Measurements from ENCODE around the gene PSG11. TPM values are rescaled to one million over a fixed set of nuclear protein-coding genes. Genes with fewer than 3 reads are reported as not detected.
"Not testable (repeated sequence)": the region's sequence is repeated elsewhere in the genome, so short reads cannot be mapped to it uniquely, and the experiment has no call there.

The PSG11 gene
- total RNA-seq, 1 donor from 2014 or later: not detected

DNA sequence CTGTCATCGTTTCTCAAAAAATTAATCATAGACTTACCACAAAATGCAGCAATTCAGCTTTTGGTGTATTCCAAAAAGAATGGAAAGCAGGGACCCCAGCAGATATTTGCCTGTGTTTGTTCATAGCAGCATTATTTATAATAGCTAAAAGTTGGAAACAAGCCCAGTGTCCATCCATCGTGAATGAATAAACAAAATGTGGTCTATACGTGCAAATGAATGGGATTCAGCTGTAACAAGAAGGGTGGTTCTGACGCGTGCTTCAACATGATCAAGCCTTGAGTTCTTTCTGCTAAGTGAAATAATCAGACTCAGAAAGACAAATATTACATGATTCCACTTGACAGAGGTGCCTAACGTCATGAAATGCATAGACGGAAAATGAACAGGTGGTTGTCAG, 36.4 kb downstream of the PSG11 start:
- H3K9me3 ChIP-seq: no peaks in the 10 kb centered on the region
- intact Hi-C loops (cut with DNase I): no loop called here
- no peak overlapping the region for H3K27ac ChIP-seq
- no peak for DNase-seq (ENCODE audit: extremely low spot score in 2 of 2)
- TF ChIP-seq POLR2AphosphoS5 (IDR thresholded peaks at IDR 0.05; ENCODE audit: insufficient read depth in 1 of 2, low read depth in 1 of 2) (no peak), POLR2A (IDR thresholded peaks at IDR 0.05) (no peak)
- TF ChIP-seq, protein P1, sequence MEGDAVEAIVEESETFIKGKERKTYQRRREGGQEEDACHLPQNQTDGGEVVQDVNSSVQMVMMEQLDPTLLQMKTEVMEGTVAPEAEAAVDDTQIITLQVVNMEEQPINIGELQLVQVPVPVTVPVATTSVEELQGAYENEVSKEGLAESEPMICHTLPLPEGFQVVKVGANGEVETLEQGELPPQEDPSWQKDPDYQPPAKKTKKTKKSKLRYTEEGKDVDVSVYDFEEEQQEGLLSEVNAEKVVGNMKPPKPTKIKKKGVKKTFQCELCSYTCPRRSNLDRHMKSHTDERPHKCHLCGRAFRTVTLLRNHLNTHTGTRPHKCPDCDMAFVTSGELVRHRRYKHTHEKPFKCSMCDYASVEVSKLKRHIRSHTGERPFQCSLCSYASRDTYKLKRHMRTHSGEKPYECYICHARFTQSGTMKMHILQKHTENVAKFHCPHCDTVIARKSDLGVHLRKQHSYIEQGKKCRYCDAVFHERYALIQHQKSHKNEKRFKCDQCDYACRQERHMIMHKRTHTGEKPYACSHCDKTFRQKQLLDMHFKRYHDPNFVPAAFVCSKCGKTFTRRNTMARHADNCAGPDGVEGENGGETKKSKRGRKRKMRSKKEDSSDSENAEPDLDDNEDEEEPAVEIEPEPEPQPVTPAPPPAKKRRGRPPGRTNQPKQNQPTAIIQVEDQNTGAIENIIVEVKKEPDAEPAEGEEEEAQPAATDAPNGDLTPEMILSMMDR (IDR thresholded peaks at IDR 0.05): no peak
- H3K4me3 ChIP-seq: no peak overlapping the region
- no peaks in the 10 kb centered on the region for H3K4me1 ChIP-seq
- no peaks in the 10 kb centered on the region for H3K27me3 ChIP-seq
- H3K36me3 ChIP-seq: no peaks in the 10 kb centered on the region

DNA sequence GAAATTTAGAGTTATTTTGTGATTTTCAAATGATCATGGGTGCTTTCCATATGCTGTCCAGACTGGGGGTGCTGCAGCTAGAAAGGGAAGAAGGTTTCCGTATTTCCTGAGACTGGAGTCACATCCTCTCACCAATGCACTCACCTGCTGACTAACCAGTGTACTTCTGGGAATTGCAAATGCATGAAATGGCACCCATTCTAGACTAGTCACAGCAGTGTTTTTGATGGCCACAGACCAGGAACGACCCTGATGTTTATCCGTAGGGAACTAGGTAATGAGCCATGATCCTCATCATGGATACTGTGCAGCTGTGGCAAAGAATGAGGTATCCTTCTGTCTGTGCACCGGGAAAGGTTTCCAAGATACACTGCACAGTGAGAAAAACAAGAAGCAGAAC, 37.1 kb downstream of the PSG11 start:
- intact Hi-C loops (cut with DNase I); H3K36me3 ChIP-seq; H3K4me1 ChIP-seq; H3K27ac ChIP-seq; H3K27me3 ChIP-seq; DNase-seq (ENCODE audit: extremely low spot score in 2 of 2); H3K4me3 ChIP-seq; H3K9me3 ChIP-seq: not testable (repeated sequence)

DNA sequence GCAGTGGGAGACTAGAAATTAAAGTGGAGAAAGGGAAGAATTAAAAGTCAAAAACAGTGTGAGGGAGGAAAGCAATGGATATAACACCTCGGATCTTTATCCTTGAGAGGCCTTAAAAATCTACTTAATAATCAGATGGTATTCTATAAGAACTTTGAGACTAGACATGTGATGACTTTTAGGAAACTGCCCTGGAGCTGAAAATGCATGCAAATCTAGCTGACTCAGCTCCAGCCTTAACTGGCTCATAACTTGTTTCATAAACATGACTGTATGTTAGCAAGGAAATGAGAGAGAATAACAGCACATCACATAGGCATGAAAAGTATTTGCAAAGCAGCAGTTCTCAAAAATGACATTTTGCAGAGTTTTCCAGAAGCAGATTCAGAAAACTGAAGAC, 38.1 kb downstream of the PSG11 start:
- intact Hi-C loops (cut with DNase I); H3K27ac ChIP-seq; DNase-seq (ENCODE audit: extremely low spot score in 2 of 2); H3K4me1 ChIP-seq; H3K4me3 ChIP-seq; H3K36me3 ChIP-seq; H3K27me3 ChIP-seq; H3K9me3 ChIP-seq: not testable (repeated sequence)

DNA sequence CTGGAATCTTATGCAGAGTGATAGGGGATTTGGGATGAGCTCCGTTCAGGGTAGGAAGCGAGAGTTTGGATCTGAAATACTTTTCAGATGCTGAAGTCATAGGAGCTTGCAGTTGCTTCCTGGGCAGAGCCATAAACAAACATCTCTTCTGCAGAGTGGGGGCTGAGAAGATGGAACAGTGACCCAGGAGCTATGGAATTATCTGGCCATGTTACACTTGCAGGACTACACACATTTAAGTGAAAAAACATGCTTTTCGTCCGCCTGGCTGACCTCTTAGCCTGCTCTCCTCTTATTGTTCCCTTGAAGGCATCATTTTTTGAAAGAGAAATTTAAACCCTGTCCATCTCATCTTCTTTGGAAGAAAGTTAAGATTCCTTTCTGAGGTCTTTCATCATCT, 40.7 kb downstream of the PSG11 start:
- Histone ChIP-seq H3K4me3 (no peak overlapping the region), H3K36me3 (no peaks in the 10 kb centered on the region), H3K9me3 (no peaks in the 10 kb centered on the region), H3K4me1 (no peaks in the 10 kb centered on the region), H3K27ac (no peak overlapping the region), H3K27me3 (no peaks in the 10 kb centered on the region)
- intact Hi-C loops (cut with DNase I): no loop called here
- TF ChIP-seq POLR2A (IDR thresholded peaks at IDR 0.05) (no peak), POLR2AphosphoS5 (IDR thresholded peaks at IDR 0.05; ENCODE audit: insufficient read depth in 1 of 2, low read depth in 1 of 2) (no peak)
- TF ChIP-seq, protein P1 (IDR thresholded peaks at IDR 0.05): no peak
- no peak for DNase-seq (ENCODE audit: extremely low spot score in 2 of 2)

DNA sequence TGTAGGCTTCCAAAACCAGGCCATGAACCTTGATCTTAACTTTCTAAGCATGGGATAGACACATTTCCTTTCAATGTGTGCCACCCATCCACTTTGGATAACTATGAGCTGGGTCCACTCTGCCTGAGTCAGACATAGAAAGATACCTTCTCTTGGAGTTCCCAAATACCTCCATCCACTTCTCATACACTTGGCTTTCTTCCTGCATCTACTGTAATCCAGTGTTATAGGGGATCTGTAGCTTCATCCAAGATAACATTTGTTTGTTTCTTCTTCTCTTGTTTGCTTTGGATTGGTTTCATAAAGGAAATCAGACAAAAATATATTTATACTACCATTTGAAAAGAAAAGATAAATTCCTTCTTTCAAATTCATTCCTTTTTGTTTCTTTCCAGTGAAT, 44.2 kb downstream of the PSG11 start:
- intact Hi-C loops (cut with DNase I); DNase-seq (ENCODE audit: extremely low spot score in 2 of 2); H3K4me1 ChIP-seq; H3K4me3 ChIP-seq; H3K27ac ChIP-seq; H3K27me3 ChIP-seq; H3K9me3 ChIP-seq; H3K36me3 ChIP-seq: not testable (repeated sequence)

DNA sequence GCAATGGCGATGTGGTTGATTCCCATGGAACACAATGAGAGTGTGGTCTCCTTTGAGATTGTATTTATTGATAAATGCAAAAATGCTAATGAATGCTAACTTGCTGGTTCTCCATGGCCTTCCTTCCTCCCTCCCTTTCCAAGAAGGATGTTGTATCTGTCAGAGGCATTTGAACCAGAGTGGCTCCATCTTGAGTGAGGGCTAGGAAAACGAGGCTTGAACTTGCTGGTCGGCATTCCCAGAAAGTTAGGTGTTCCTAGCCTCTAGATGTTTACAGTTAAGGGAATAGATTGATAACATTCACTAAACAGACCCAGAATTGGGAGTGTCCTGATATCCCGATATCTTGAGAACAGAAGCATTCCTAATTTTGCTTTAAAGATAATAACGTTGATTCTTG, 54.8 kb downstream of the PSG11 start:
- H3K27me3 ChIP-seq; H3K9me3 ChIP-seq; H3K4me1 ChIP-seq; DNase-seq (ENCODE audit: extremely low spot score in 2 of 2); intact Hi-C loops (cut with DNase I); H3K4me3 ChIP-seq; H3K36me3 ChIP-seq; H3K27ac ChIP-seq: not testable (repeated sequence)

DNA sequence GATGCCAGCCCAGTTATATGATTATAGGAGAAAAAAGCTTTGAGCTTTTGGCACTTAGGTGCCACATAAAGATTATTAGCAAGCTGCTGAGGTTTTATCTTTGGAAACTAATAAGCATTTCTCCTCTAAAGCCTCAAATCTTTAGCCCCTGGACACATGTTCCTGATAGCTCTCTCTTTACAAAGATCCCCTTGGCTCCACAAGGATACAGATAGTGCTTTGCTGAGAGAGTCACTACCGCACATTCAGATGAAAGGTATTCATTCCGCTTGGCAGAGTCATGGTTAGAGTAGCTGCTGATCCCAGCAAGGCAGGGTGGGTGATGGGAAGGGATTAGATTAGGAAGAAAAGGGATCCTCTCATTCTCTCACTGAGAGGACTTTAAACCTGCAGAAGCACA, 61.1 kb downstream of the PSG11 start:
- intact Hi-C loops (cut with DNase I): no loop called here
- Histone ChIP-seq H3K4me1 (no peaks in the 10 kb centered on the region), H3K36me3 (no peaks in the 10 kb centered on the region), H3K4me3 (no peak overlapping the region), H3K27me3 (no peaks in the 10 kb centered on the region), H3K9me3 (no peaks in the 10 kb centered on the region), H3K27ac (no peak overlapping the region)
- no peak for DNase-seq (ENCODE audit: extremely low spot score in 2 of 2)
- TF ChIP-seq POLR2A (IDR thresholded peaks at IDR 0.05) (no peak), POLR2AphosphoS5 (IDR thresholded peaks at IDR 0.05; ENCODE audit: insufficient read depth in 1 of 2, low read depth in 1 of 2) (no peak)
- TF ChIP-seq, protein P1 (IDR thresholded peaks at IDR 0.05): no peak

All from vagina (tissue), 2 donors.